DMS153 (cell line): ENCODE results near the gene PPFIA4.
"Not testable (repeated sequence)": the region's sequence is repeated elsewhere in the genome, so short reads cannot be mapped to it uniquely, and the experiment has no call there.

Experiments
- DNase-seq: peaks from one replicate; lab custom pipeline; 2025; lab: John Stamatoyannopoulos, UW

Gene PPFIA4

DNA sequence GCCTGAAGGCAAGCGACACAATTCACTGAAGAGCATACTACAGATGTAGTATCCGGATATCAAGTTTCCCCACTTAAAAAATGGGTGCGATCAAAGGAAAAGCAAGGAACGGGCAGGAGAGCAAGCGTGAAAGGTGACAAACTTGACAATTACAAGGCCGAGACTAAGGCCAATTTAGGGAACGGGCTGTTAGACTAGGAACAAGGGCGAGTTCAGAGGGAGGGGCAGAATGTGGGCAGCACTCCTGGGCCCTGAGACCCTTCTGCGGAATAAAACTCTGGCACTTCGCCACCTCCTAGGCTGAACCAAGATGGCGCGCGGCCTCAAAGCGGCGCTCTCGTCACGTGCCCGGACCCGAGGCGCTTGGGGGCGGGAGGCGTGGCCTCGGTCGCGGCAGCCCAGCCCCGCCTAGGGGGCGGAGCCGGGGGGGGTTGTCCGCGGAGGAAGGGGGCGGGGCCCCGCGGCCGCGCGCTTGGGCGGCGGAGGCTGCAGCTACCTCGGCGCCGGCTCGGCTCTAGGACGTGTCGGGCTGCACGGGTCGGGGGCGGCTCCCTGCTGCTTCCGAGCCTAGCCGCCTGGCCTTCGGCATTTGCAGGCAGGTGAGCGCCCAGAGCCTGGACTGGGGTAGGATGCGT lies at the start of gene PPFIA4:
TSS of gene PPFIA4 (plus strand) at position 461 of the 635 bp plus-strand sequence. CDS start 12,518 bp downstream, outside the sequence.
- DNase-seq, result peak; percentile 90

DNA sequence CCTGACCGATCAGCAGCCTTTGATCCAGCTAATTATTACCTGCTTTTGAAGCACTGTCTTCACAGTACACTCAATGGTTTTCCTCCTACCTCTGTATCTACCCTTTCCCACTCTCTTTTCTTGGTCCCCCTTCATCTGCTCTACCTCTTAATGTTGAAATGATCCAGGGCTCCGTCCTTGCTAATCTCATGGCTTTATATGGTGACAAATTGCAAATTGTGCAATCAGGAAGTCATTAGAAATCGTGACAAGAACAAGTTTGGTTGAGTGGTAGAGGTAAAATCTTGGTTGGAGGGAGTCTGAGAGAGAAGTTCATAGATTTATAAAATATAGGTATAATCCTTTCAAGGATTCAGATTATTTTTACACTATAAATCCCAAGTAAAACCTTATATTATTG lies 49.7 kb upstream of the PPFIA4 start:
- no peak for DNase-seq

DNA sequence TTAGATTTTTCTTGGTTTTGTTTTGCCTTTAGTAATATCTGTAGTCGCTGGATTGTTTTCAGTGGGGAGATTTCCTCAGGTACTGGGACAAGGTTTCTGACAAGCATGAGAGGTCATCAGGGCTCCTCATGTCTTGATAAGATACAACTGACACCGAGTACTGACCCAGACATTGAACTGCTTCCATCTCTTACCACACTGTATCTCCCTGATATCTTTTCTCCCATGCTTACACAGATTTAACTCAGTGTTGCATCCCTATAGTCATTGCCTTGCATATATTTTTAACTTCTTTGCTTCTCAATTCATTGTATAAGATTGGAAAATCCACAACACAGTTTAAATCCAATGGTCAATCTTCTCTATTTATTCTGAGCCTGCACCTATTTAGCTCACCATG lies 46.8 kb upstream of the PPFIA4 start:
- DNase-seq, result no peak

DNA sequence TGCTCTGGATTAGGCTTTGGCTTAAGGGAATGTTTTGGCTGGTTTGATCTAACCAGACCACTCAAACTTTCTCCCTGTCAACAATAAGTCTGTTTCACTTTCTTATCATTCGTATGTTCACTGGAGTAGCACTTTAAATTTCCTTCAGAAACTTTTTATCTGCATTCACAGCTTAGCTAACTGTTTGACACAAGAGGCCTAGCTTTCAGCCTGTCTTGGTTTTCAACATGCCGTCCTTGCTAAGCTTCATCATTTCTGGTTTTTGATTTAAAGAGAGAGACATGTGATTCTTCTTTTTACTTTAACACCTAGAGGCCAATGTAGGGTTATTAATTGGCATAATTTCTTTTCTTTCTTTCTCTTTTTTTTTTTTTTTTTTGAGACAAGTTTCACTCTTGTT lies 44.4 kb upstream of the PPFIA4 start:
- DNase-seq, result no peak

DNA sequence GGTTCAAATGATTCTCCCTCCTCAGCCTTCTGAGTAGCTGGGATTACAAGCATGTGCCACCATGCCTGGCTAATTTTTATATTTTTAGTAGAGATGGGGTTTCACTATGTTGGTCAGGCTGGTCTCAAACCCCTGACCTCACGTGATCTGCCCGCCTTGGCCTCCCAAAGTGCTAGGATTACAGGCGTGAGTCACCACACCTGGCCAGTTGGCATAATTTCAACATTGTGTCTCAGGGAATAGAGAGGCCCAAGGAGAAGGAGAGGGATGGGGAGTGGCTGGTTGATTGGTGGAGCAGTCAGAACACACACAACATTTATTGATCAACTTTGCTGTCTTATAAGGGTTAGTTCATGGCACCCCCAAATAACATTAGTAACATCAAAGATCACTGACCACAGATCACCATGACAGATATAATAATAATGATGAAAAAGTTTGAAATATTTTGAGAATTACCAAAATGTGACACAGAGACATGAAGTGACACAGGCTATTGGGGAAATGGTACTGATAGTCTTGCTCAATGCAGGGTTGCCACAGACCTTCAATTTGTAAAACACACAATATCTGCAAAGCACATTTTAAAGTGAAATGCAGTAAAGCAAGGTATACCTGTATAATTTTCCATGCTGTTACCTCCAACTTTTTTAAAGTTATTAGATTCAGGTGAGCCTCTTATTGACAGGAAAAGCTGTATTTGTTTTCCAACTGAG lies 43.4 kb upstream of the PPFIA4 start:
- DNase-seq, result no peak

DNA sequence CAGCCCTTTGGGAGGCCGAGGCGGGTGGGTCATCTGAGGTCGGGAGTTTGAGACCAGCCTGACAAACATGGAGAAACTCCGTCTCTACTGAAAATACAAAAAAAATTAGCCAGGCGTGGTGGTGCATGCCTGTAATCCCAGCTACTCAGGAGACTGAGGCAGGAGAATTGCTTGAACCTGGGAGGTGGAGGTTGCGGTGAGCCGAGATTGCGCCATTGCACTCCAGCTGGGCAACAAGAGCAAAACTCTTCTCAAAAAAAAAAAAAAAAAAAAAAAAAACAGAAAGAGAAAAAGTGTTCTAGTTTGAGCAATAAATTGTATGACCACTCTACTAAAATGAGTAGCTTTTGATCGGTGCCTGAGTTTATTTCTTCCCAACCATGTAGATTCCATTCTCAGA lies 40.2 kb upstream of the PPFIA4 start:
- not testable (repeated sequence) for DNase-seq

DNA sequence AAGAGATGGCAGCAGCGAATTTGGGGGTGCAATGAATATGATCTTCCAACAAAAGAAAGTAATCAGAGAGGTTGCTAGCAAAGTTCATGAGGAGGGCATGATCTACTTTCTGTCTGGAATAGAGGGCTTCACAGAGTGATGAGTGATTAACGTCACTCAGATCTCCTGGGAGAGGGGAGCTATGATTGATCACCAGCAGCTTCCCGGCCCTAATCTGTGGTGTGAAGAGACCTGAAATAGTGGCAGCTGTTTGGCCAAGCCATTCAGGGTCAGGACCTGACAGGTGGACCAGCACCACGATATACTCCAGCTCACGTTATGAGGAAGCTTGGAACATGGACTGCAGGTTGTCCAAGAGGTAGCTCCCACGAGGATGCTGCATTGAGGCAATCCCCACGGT lies 39.0 kb upstream of the PPFIA4 start:
- no peak for DNase-seq

DNA sequence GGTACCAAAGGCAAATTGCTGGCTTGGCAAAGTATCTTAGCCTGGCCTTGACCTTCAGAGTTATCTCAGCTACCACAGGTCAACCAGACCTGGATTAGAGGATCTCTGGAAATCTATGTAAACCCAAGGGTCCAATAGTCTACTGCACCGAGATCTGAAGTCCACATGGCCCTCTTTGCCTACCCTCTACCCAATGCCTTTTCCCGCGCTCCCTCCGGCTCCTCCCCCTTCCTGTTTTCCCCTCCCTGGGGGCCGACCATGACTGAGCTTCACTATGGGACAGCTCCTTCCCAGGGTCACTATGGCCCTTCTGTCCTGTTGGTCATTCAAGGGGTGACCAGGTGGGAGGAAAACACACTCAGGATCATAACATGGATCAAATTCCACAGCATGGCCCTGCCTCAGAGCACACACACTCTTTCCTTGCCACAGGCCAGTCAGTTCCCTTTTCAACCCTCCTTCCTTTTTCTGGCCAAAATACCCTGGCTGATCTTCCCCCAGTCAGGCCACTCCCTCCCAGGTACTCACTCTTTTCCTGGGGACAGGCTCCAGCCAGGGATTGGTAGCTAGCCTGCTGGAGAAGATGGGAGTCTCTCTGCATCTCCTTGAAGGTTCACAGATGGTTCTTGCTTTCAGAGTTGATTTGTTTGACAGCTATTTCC lies 38.2 kb upstream of the PPFIA4 start:
- no peak for DNase-seq

DNA sequence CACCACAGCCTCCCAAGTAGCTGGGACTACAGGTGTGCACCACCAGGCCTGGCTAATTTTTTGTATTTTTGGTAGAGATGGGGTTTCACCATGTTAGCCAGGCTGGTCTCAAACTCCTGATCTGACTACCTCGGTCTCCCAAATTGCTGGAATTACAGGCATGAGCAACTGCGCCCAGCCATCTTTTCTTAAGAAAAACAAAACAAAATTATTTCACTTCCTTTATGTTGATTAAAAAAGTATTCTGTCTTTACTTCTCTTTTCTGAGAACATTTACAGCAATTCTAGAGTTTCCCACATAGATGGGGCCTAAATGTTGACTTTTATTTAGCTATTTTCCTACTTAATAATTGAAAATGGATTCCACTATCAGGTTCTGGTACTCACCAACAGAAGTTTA lies 36.4 kb upstream of the PPFIA4 start:
- no peak for DNase-seq

DNA sequence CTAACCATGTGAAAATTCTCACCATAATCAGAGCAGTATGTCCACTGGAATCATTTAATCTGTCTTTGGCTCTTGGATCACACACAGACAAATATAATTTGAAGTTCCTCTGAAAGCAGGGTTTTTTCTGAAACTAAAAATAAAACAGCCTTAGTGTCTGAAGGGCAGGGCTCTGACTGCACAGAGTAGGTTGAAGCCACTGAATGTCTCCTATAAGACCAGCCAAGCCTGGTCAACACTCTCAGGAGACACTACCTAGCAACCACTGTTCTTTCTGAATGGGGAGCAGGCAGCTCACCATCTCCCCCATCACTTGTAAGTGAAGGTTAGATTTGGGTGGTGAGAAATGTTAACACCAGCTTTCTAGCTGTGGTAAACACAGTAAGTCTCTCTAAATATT lies 35.2 kb upstream of the PPFIA4 start:
- DNase-seq, result no peak

DNA sequence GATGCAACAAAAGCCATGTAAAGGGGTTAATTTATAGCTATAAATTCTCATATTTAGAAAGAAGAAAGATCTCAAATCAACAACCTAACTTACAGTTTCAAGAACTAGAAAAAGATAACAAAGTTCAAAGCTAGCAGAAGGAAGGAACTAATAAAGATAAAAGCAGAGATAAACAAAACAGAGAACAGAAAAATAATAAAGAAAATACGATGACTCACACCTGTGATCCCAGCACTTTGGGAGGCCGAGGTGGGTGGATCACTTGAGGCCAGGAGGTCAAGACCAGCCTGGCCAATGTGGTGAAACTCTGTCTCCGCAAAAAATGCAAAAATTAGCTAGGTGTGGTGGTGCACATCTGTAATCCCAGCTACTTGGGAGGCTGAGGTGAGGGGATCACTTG lies 31.5 kb upstream of the PPFIA4 start:
- DNase-seq, result no peak

DNA sequence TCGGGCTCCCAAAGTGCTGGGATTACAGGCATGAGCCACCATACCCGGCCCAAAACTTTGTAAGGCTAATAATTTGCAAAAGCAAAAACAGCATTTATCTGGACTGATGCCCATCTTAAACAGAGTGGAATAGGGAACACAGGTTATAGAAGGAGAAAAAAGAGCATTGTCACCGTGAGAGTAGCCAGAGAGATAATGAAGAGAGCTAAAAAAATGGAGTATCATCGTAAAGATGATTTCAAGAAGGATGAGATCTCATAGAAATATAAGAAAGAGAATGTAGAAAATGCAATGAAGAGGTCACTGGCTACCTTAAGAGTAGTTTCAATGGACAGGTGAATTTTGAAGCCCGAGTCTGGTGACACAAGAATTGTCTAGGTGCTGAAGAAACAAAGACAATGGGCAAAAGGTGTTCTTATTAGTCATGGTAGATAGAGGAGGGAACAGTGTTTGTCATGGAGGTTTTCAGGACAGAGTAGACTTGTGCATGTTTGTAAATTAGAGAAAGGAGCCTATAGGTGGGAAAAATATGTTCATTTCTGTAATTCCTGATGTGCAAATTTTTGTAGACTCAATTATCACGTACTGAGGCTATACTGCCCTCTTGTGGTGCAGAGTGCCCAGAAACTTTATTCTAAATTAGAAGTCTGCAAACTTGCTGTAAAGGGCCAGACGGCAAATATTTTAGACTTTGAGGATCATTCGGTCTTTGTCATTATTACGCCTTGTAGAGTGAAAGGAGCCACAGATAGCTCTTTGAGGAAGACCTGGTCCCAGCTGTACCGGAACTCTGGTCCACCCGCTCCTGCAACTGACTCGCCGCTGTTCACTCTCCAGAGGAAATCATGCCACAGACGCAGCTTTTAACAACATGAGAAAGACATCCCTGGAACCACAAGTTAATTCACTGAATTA lies 27.2 kb upstream of the PPFIA4 start:
- DNase-seq, result peak; percentile 41

DNA sequence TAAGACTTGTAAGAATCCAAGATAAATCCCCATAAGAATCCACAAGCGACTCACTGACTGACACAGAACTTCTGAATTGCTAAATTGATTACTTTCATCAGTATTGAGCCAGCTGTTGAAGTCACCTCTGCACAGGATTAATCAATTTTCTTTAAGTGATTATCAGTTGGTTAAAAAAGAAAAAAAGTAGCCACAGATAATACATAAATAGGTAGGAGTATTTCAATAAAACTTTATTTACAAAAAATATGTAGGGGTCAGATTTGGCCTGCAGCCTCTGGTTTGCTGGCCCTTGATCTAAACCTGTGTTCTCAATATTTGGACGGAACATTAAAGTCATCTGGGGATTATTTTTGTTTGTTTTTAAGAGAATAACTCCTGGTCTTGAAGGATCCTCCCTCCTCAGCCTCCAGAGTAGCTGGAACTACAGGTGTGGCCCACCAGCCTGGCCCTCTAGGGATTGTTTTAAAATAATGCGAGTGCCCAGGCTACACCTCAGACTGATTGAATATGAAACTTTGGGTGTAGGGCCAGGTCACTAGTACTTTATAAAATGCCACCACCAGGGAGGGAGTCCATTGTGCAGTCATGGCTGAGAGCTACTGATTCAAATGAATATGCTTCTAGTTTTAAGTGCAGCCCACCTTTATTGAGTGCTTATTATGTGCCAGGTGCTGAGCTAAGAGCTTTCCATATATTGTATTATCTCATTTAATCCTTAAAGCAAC lies 25.9 kb upstream of the PPFIA4 start:
- DNase-seq, result no peak

DNA sequence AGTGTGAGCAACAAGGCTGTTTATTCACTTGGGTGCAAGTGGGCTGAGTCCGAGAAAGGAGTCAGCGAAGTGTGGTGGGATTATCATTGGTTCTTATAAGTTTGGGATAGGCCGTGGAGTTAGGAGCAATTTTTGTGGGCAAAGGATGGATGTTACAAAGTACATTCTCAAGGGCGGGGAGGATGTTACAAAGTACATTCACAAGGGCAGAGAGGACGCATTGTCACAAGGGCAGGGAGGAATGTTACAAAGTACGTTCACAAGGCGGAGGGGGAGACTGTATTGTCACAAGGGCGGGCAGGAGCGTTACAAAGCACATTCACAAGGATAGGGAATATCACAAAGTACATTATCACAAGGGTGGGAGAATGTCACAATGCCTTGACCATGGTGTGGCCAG lies 24.3 kb upstream of the PPFIA4 start:
- no peak for DNase-seq

DNA sequence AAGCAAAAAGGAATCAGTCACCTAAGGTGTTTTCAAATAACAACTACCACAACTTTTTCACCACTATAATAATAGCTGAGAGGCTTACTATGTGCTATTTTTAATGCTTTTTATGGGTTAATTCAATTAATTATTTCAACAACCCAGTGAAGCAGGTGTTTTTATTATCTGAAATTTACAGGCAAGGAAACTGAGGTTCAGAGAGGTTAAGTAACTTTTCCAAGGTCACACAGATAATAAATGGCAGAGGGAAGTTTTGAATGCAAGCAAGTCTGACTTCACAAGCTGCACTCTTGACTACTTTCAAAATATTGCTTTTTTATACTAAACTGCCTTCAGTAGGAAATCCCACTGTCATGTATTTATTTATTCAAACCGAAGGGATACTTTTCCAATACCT lies 23.3 kb upstream of the PPFIA4 start:
- no peak for DNase-seq

DNA sequence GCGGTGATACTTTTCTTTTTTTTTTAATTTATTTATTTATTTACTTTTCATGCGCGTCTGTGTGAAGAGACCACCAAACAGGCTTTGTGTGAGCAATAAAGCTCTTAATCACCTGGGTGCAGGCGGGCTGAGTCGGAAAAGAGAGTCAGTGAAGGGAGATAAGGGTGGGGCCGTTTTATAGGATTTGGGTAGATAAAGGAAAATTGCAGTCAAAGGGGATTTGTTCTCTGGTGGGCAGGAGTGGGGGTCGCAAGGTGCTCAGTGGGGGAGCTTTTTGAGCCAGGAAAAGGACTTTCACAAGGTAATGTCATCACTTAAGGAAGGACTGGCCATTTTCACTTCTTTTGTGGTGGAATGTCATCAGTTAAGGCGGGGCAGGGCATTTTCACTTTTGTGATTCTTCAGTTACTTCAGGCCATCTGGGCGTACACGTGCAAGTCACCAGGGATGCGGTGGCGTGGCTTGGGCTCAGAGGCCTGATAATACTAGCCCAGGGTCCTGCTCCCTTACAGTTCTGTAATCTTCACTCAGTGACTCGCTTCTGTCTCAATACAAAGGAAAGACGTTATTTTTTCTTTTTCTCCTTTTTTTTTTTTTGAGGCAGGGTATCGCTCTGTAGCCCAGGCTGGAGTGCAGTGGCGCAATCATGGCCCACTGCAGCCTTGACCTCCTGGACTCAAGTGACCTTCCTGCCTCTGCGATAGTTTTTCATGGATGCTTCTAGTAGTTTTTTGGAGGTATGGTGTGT lies 20.7 kb upstream of the PPFIA4 start:
- not testable (repeated sequence) for DNase-seq

DNA sequence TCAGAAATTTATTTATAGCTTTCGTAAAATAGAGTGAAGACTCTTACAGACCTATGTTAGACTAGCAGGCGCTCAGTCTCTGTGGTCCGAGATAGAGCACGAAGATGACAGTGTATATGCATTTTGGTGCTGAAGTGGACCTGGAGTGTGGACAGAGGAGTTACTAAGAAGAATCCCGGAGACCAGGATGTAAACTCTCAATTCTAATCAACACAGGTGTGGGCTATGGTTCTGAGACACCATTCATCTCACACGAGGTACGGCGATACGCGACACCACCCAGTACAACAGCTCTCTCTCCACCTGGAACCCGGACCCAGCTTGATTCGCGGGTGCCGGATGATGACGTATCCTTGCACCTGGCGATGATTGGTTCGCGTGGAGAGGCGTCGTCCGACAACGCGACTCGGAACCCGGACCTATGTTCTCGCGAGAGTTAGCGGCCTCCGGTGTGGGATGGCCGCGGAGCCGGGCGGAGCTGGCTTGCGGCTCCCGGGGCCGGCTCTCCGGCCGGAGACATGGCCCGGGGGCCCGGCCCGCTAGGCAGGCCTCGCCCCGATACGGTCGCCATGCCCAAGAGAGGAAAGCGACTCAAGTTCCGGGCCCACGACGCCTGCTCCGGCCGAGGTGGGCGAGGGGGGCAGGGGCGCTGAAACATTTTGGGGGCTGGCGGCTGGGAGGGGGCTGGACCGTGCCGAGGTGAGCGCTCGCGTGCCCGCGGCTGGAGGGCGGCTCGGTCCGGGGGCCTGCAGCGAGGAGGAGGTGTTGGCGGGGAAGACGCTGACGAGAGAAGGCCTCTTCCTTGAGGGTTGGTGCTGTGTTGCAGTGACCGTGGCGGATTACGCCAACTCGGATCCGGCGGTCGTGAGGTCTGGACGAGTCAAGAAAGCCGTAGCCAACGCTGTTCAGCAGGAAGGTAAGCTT lies 19.1 kb upstream of the PPFIA4 start, which contains the start of gene TMEM183A:
TSS of gene TMEM183A (plus strand) at position 427 of the 924 bp plus-strand sequence. CDS start at position 519, 92 bp downstream.
- peak; percentile 97 for DNase-seq

DNA sequence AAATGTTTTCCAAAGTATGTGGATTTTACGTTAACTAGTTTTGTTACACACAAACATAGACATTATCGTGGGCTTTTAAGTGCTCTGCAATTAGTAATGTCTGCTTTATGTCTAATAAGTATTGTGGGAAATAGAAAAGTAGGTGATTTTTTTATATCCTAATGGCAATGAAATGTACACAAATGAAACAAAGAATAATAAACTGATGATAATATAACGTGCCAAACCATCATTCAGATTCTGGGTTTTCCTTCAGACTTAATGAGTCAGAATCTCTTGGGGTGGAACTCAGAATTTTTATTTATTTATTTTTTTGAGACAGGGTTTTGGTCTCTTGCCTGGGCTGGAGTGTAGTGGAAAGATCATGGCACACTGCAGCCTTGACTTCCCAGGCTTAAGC lies 17.1 kb upstream of the PPFIA4 start:
- no peak for DNase-seq

DNA sequence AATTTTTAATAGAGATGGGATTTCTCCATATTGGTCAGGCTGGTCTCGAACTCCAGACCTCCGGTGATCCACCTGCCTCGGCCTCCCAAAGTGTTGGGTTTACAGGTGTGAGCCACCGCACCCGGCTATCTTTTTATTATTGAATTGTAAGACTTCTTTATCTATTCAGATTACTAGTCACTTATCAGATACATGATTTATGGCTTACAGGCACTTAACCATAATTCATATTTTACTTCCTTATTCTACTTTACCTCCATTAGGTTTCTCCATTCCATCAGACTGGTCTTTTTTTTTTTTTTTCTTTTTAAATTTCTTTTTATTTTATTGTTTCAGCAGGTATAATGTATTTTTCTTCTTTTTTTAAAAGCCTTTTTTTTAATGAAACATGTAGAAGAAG lies 14.7 kb upstream of the PPFIA4 start:
- DNase-seq, result no peak

DNA sequence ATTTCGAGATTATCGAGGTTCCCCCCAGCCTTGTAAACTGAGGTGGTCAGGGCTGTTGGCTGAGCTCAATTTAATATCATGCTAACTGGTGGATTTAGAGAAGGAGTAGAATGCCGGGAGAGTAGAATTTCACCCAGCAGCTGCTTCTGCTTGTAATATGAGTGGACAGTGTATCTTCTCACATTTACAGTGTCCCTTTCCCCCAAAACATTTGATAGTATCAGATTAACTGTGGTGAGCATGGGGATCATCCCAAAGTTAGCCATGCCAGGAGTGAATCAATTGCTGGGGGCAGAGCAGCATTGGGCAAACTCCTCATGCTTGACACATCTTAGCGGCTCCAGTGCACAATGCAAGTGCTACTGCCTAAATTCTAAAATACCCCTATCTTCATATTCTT lies 9.2 kb upstream of the PPFIA4 start:
- DNase-seq, result no peak
